GM12891 (cell line): ENCODE results near the gene KIFAP3.
A peak's percentile ranks its signal among the peaks of the same experiment; 100 is the strongest.
"Not testable (repeated sequence)": the region's sequence is repeated elsewhere in the genome, so short reads cannot be mapped to it uniquely, and the experiment has no call there.

Experiments used
- DNase-seq: peaks from one replicate; pipeline ENCODE4 v3.0.0; 2011; ENCODE audit warnings: low spot score; ENCODE audit not compliant: insufficient read length
- FAIRE-seq: peaks from 2 replicates; lab custom pipeline; 2011; peaks lifted over from hg19 to GRCh38; lab: Jason Lieb, UNC
- PAX5 ChIP-seq: IDR thresholded peaks from 2 replicates; pipeline ENCODE4 v1.6.1; 2011; ENCODE audit warnings: low read length, moderate library complexity, mild to moderate bottlenecking; ENCODE audit not compliant: insufficient read depth, severe bottlenecking
- POLR2A ChIP-seq: IDR thresholded peaks from 2 replicates; pipeline ENCODE4 v1.6.1; 2011; ENCODE audit warnings: low read depth, low read length, control low read depth
- POLR2AphosphoS5 ChIP-seq: IDR thresholded peaks from 2 replicates; pipeline ENCODE4 v1.6.1; 2011; ENCODE audit warnings: low read depth, low read length, control low read depth
- POU2F2 ChIP-seq: IDR thresholded peaks from 2 replicates; pipeline ENCODE4 v1.6.1; 2011; ENCODE audit warnings: low read depth, mild to moderate bottlenecking, control low read depth, low read length, moderate library complexity
- SPI1 ChIP-seq: IDR thresholded peaks from 2 replicates; pipeline ENCODE4 v1.6.1; 2011; ENCODE audit warnings: low read depth, low read length, control low read depth
- TAF1 ChIP-seq: IDR thresholded peaks from 2 replicates; pipeline ENCODE4 v1.6.1; 2011; ENCODE audit warnings: low read depth, low read length, control low read depth

The KIFAP3 gene

DNA sequence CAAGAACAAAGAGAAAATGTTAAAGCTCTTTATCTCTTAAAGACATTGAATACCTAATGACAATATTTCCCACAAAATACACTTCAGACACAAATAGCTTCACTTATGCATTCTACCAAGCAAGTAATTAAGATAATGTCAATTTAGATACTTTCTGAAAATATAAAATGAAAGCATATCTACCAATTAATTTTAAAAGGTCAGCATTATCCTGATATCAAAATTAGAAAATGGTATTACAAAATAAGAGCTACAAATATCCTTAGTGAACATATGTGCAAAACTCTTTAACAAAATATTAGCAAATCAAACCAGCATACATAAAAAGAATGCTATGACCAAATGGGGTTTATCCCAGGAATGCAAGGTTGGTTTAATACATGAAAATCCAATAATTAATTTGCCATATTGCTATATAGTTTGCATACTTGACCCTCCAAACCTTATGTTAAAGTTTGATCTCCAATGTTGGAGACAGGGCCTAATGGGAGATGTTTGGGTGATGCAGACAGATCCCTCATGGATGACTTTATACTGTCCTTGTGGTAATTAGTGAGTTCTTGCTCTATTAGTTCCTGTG lies 4.2 kb upstream of the KIFAP3 start:
- DNase-seq (no peak), FAIRE-seq (no peak)
- TF ChIP-seq POLR2AphosphoS5 (no peak), POLR2A (no peak), POU2F2 (no peak), PAX5 (no peak), TAF1 (no peak), SPI1 (no peak)

DNA sequence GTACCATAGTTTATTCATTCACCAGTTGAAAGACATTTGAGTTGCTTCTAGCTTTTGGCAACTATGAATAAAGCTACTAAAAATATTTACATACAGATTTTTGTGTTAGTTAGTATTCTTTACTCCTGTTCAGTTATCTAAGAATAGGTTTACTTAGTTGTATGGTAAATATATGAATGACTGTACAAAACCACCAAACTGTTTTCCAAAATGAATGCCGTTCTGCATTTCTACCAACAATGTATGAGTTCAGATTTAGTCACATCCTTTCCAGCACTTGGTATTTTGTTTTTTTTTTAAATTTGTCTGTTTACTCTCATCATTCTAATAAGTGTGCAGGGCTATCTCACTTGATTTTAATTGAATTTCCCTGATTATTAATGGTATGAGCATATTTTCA lies 3.4 kb upstream of the KIFAP3 start:
- TF ChIP-seq PAX5 (no peak), SPI1 (no peak), POU2F2 (no peak), TAF1 (no peak), POLR2A (no peak), POLR2AphosphoS5 (no peak)
- DNase-seq: no peak
- no peak for FAIRE-seq

DNA sequence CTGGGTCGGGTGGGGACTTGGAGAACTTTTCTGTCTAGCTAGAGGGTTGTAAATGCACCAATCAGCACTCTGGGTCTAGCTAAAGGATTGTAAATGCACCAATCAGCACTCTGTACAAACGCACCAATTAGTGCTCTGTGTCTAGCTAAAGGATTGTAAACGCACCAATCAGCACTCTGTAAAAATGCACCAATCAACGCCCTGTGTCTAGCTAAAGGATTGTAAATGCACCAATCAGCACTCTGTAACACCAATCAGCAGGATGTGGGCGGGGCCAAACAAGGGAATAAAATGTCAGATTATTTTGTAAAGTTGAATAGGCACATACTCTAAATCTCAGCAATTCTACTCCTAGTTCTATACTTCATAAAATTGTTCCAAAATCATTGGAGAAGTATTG lies 2.5 kb upstream of the KIFAP3 start:
- FAIRE-seq: peak; percentile 33
- not testable (repeated sequence) for DNase-seq

DNA sequence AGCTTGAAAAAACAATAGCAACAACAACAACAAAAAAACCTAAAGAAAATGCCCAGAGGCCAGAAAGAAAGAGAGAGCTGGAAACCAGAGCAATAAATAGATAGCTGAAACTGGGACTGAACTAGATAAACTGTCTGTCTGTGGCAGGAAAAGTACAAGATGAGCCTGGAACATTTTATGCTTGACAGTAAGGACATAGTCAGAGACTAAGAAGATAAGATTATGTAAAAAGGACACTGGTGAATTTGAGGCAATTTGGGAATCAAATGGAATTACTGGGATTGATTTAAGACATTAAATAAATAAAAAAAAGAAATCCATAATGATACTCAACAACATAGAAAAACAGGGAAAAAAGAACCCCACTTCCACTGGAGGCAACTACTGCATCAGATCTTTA lies 1.7 kb upstream of the KIFAP3 start:
- TF ChIP-seq POLR2AphosphoS5 (no peak), PAX5 (no peak), POU2F2 (no peak), SPI1 (no peak), POLR2A (no peak), TAF1 (no peak)
- DNase-seq: no peak
- no peak for FAIRE-seq

GRCh38 chr1:170075186-170075585 lies 691 bp upstream of the KIFAP3 start:
- FAIRE-seq (no peak), DNase-seq (no peak)
- TF ChIP-seq POU2F2: no peak

- TF ChIP-seq POLR2AphosphoS5 (no peak), POLR2A (no peak), PAX5 (no peak), TAF1 (no peak), POU2F2 (no peak), SPI1 (no peak)
- FAIRE-seq (no peak), DNase-seq (no peak)
These were observed 624 bp downstream of the KIFAP3 start for GRCh38 chr1:170073893-170074249.

- FAIRE-seq: no peak
- TF ChIP-seq SPI1 (peak; percentile 89), PAX5 (no peak)
These were observed 3.1 kb downstream of the KIFAP3 start for GRCh38 chr1:170071378-170071777.

GRCh38 chr1:170068923-170069322 lies 5.6 kb downstream of the KIFAP3 start:
- no peak for FAIRE-seq
- no peak for DNase-seq

More at GRCh38 chr1:170071378-170071777, 3.1 kb downstream of the KIFAP3 start:
- DNase-seq: no peak

GRCh38 chr1:170067253-170067819 lies 7.2 kb downstream of the KIFAP3 start:
- FAIRE-seq (peak; percentile 80), DNase-seq (no peak)
- TF ChIP-seq POLR2A (no peak), POU2F2 (no peak), POLR2AphosphoS5 (no peak), TAF1 (no peak), PAX5 (no peak), SPI1 (no peak)

More at GRCh38 chr1:170068923-170069322, 5.6 kb downstream of the KIFAP3 start:
- TF ChIP-seq POU2F2 (no peak), POLR2A (no peak), SPI1 (no peak), TAF1 (no peak), PAX5 (no peak), POLR2AphosphoS5 (no peak)

DNA sequence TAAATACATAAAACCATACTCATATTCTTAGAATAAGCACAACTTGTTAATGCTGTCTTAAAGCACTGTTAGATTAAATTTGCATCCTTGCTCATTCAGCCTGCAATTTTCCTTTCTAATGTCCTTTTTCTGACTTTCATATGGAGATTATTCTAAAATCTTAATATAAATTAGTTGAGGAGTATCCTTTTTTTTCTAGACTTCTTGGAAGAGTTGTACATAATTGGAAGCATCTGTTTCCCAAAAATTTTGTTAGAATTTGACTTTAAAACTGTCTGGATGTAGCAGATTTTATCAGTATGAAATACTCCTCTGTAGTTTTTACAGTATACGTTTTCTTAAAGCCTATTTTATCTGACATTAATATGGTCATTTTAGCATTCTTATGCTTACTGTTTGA lies 9.7 kb downstream of the KIFAP3 start:
- TF ChIP-seq POLR2AphosphoS5: no peak
- TF ChIP-seq PAX5: no peak
- TF ChIP-seq TAF1: no peak
- TF ChIP-seq POLR2A: no peak
- TF ChIP-seq SPI1: no peak
- TF ChIP-seq POU2F2: no peak
- DNase-seq: no peak
- no peak for FAIRE-seq
